ENCODE results near the gene ARHGAP25. TPM values are rescaled to one million over a fixed set of nuclear protein-coding genes. Genes with fewer than 3 reads are reported as not detected.

Gene ARHGAP25
- total and polyA plus RNA-seq, 2 of the 4 experiments (the other 2 are of a cell fraction), result 0.29 to 0.36 TPM

DNA sequence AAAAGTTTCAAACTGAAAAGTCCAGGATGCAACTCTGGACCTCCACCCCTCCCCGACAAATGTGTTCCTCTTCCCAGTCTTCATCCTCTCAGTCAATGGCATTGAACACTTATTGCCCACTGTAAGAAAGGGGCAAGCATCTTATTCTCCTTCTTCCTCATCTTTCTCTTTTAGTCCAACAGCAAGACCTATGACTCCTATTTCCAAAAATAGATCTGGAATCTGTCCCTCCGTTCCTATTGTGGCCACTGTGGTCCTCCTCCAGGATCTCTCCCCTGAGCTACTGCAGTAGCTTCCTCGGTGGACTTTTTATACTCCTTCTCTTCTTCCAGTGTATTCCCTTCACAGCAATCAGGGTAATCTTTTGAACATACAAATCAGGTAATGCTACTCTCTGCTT is 28.0 kb upstream of the ARHGAP25 start:
- no peak overlapping the region for H4K91ac ChIP-seq (ENCODE audit: insufficient read depth, low read depth, low read length)
- H2BK120ac ChIP-seq (ENCODE audit: low read depth, low read length), result no peak overlapping the region
- no peaks in the 10 kb centered on the region; the same call in 1 of the 2 replicates for H3K9me3 ChIP-seq (ENCODE audit: control insufficient read depth, insufficient read depth, low read length)
- no peak overlapping the region for H2AK5ac ChIP-seq (ENCODE audit: low read depth, low read length)
- no peak overlapping the region for H3K27ac ChIP-seq (ENCODE audit: insufficient read depth, low read length)
- no peak overlapping the region for H4K8ac ChIP-seq (ENCODE audit: low read depth in 2 of 2, low read length in 2 of 2)
- no peak overlapping the region for H3K4me2 ChIP-seq (ENCODE audit: low read depth, low read length)
- H2BK5ac ChIP-seq (ENCODE audit: low read depth, low read length, poor library complexity, severe bottlenecking), result no peak overlapping the region
- TF ChIP-seq, protein P1, sequence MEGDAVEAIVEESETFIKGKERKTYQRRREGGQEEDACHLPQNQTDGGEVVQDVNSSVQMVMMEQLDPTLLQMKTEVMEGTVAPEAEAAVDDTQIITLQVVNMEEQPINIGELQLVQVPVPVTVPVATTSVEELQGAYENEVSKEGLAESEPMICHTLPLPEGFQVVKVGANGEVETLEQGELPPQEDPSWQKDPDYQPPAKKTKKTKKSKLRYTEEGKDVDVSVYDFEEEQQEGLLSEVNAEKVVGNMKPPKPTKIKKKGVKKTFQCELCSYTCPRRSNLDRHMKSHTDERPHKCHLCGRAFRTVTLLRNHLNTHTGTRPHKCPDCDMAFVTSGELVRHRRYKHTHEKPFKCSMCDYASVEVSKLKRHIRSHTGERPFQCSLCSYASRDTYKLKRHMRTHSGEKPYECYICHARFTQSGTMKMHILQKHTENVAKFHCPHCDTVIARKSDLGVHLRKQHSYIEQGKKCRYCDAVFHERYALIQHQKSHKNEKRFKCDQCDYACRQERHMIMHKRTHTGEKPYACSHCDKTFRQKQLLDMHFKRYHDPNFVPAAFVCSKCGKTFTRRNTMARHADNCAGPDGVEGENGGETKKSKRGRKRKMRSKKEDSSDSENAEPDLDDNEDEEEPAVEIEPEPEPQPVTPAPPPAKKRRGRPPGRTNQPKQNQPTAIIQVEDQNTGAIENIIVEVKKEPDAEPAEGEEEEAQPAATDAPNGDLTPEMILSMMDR (conservative IDR thresholded peaks at IDR 0.05; ENCODE audit: low read depth, low read length), result no peak
- TF ChIP-seq FOS (IDR thresholded peaks at IDR 0.05; ENCODE audit: low read depth, low read length) (no peak), SMC3 (IDR thresholded peaks at IDR 0.05; ENCODE audit: low read depth, low read length) (no peak), POLR2A (IDR thresholded peaks at IDR 0.05; ENCODE audit: low read depth, low read length) (no peak), RAD21 (IDR thresholded peaks at IDR 0.05; ENCODE audit: low read length) (no peak), MAFK (IDR thresholded peaks at IDR 0.05; ENCODE audit: low read depth, low read length) (no peak)
- TF ChIP-seq, protein P2, sequence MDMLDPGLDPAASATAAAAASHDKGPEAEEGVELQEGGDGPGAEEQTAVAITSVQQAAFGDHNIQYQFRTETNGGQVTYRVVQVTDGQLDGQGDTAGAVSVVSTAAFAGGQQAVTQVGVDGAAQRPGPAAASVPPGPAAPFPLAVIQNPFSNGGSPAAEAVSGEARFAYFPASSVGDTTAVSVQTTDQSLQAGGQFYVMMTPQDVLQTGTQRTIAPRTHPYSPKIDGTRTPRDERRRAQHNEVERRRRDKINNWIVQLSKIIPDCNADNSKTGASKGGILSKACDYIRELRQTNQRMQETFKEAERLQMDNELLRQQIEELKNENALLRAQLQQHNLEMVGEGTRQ (IDR thresholded peaks at IDR 0.05; ENCODE audit: low read depth, low read length), result no peak
- no peak overlapping the region for H4K5ac ChIP-seq (ENCODE audit: low read depth, low read length)
- ChIA-PET CTCF (no interaction called here), POLR2A (ENCODE audit: unreplicated experiment) (no interaction called here)
- DNase-seq (no peak), ATAC-seq (ENCODE audit: low read depth) (no peak)
- no peaks in the 10 kb centered on the region for H4K20me1 ChIP-seq (ENCODE audit: insufficient read depth, low read length)
- no peak overlapping the region for H3K56ac ChIP-seq (ENCODE audit: extremely low read depth, insufficient read depth, low read length)
- H3K18ac ChIP-seq (ENCODE audit: low read depth, low read length), result no peak overlapping the region
- no peaks in the 10 kb centered on the region for H3K36me3 ChIP-seq (ENCODE audit: control insufficient read depth, insufficient read depth, low read length)
- no peak overlapping the region for H2BK15ac ChIP-seq (ENCODE audit: low read depth, low read length)
- no peaks in the 10 kb centered on the region for H3K79me1 ChIP-seq (ENCODE audit: low read depth in 1 of 2, low read length in 2 of 2)
- no peak overlapping the region for H2BK20ac ChIP-seq (ENCODE audit: low read depth, low read length)
- H2AFZ ChIP-seq (replicated peaks; ENCODE audit: low read length, poor library complexity), result no peak overlapping the region
- in situ Hi-C loops (cut with MboI; ENCODE audit: low sequenced_read_pairs) (loop anchor here (5.0 kb wide), 1 partner anchor 211 kb away; no protein-coding TSS in a partner anchor), dilution Hi-C loops (cut with HindIII; ENCODE audit: low sequenced_read_pairs, unreplicated experiment) (no loop called here), intact Hi-C loops (cut with micrococcal nuclease) (no loop called here)
- no peak overlapping the region for H3K23ac ChIP-seq (ENCODE audit: low read depth, low read length)
- peaks cover 41% of the 10 kb centered on the region for H3K27me3 ChIP-seq (ENCODE audit: control insufficient read depth, insufficient read depth, low read length)
- H3K9me1 ChIP-seq (ENCODE audit: insufficient read depth, low read length), result 0 out of 2 replicates have a peak, but pooled peaks cover 4% of the 10 kb centered on the region
- H3K4me1 ChIP-seq (ENCODE audit: control insufficient read depth, insufficient read depth, low read length), result peaks cover 4% of the 10 kb centered on the region
- no peak overlapping the region for H3K4me3 ChIP-seq (ENCODE audit: insufficient read depth, low read depth, low read length)
- no peak overlapping the region for H3K4ac ChIP-seq (ENCODE audit: low read depth, low read length)
- H2AK9ac ChIP-seq (replicated peaks; ENCODE audit: low read depth, low read length, poor library complexity), result no peak overlapping the region
- no TSS peak for BruUV-seq (replicated peaks)
- H3K9ac ChIP-seq (ENCODE audit: low read depth, low read length), result no peak overlapping the region
- whole genome bisulfite sequencing, 2 experiments (ENCODE audit: extremely low coverage in 2 of 2, insufficient read length in 1 of 2), result 86% methylated on average over 3 of the region's 3 CpGs; no CpG with 5 or more reads in 1 of the 2 experiments
- H3K14ac ChIP-seq (replicated peaks; ENCODE audit: low read depth, low read length), result no peak overlapping the region
